CD4-positive, alpha-beta T cell (primary cell): ENCODE data around the gene CEP43. TPM values are rescaled to one million over a fixed set of nuclear protein-coding genes. Genes with fewer than 3 reads are reported as not detected.

Source experiments
- ATAC-seq: fragments of 200-7000 bp; cut with Tn5 transposase; one replicate; pipeline ENCODE4 v1.10.0; 2022; ENCODE audit warnings: mild to moderate bottlenecking; ENCODE audit not compliant: poor library complexity
- CTCF ChIA-PET: fragments of 350-600 bp; sonication (Branson Sonifier 250); formaldehyde crosslinking; loops from one replicate; lab custom pipeline; 2021; ENCODE audit warnings: antibody characterized with exemption, inconsistent platforms; lab: Charles Lee
- POLR2A ChIA-PET: fragments of 350-600 bp; sonication (Branson Sonifier 250); formaldehyde crosslinking; loops from one replicate; lab custom pipeline; 2021; ENCODE audit warnings: antibody characterized with exemption, inconsistent platforms; lab: Charles Lee
- DNase-seq, 14 experiments: peaks; one replicate each; pipeline ENCODE4 v3.0.0-alpha.2; 2013 to 2020; ENCODE audit warnings: mixed read lengths in 2 of 14
- H3K27ac ChIP-seq, 2 donors: one replicate each; pipeline versions ENCODE4 v1.5.1 to v1.7.0; 2013; ENCODE audit warnings: low read length in 2 of 2, low read depth in 1 of 2, mild to moderate bottlenecking in 1 of 2
- H3K27me3 ChIP-seq, 2 experiments: 1 replicate in 1 of 2; 2 replicates in 1 of 2; pipeline versions ENCODE4 v1.6.1 to v1.7.0; 2013; ENCODE audit warnings: low read length in 2 of 2, control low read depth in 1 of 2, mild to moderate bottlenecking in 1 of 2, moderate library complexity in 1 of 2; ENCODE audit not compliant: insufficient read depth in 2 of 2, control insufficient read depth in 1 of 2
- H3K36me3 ChIP-seq: one replicate; pipeline ENCODE4 v1.6.1; 2013; ENCODE audit warnings: low read length, control low read depth; ENCODE audit not compliant: insufficient read depth
- H3K4me1 ChIP-seq: one replicate; pipeline ENCODE4 v1.6.1; 2013; ENCODE audit warnings: low read length, control low read depth; ENCODE audit not compliant: insufficient read depth
- H3K4me3 ChIP-seq: one replicate; pipeline ENCODE4 v1.5.1; 2013; ENCODE audit warnings: mild to moderate bottlenecking, low read length, moderate library complexity
- H3K9me3 ChIP-seq, 2 experiments: 1 replicate in 1 of 2; 2 replicates in 1 of 2; pipeline versions ENCODE4 v1.6.1 to v1.7.0; 2013; ENCODE audit warnings: low read length in 2 of 2, mild to moderate bottlenecking in 2 of 2, control low read depth in 1 of 2, moderate library complexity in 1 of 2; ENCODE audit not compliant: control insufficient read depth in 1 of 2, insufficient read depth in 1 of 2
- H3K27ac Mint-ChIP-seq: one replicate; pipeline ENCODE4 v1.8.0; 2020; ENCODE audit warnings: mixed read lengths
- H3K27me3 Mint-ChIP-seq: one replicate; pipeline ENCODE4 v1.8.0; 2021; ENCODE audit warnings: mixed read lengths
- H3K36me3 Mint-ChIP-seq: one replicate; pipeline ENCODE4 v1.8.0; 2021; ENCODE audit warnings: low read depth, mixed read lengths
- H3K4me1 Mint-ChIP-seq: one replicate; pipeline ENCODE4 v1.8.0; 2021; ENCODE audit warnings: low read depth, mixed read lengths
- H3K4me3 Mint-ChIP-seq: one replicate; pipeline ENCODE4 v1.8.0; 2020; ENCODE audit warnings: mild to moderate bottlenecking, mixed read lengths
- H3K9me3 Mint-ChIP-seq: one replicate; pipeline ENCODE4 v1.8.0; 2020; ENCODE audit warnings: mixed read lengths
- CTCF ChIP-seq: fragments of 200-600 bp; IDR thresholded peaks from one replicate; pipeline ENCODE4 v1.8.0; 2022; ENCODE audit warnings: antibody characterized with exemption, mild to moderate bottlenecking
- intact Hi-C, 2 experiments: fragments of 100-400 bp; cut with DNase I in 1 of 2; cut with micrococcal nuclease in 1 of 2; formaldehyde crosslinking; loops; one replicate each; pipeline versions ENCODE4 v1.15.1 to v1.9.0; 2023 to 2025; cut with DNase I, micrococcal nuclease
- total RNA-seq, 174 experiments: library from RNA in 2 of 174; stranded (reverse) in 2 of 174; gene quantifications; one replicate each; pipeline ENCODE4 v1.2.3 and lab custom pipeline; 2021 to 2026

CEP43 gene
- total RNA-seq, 2 experiments from 2014 or later: 12.5 to 13.5 TPM

DNA sequence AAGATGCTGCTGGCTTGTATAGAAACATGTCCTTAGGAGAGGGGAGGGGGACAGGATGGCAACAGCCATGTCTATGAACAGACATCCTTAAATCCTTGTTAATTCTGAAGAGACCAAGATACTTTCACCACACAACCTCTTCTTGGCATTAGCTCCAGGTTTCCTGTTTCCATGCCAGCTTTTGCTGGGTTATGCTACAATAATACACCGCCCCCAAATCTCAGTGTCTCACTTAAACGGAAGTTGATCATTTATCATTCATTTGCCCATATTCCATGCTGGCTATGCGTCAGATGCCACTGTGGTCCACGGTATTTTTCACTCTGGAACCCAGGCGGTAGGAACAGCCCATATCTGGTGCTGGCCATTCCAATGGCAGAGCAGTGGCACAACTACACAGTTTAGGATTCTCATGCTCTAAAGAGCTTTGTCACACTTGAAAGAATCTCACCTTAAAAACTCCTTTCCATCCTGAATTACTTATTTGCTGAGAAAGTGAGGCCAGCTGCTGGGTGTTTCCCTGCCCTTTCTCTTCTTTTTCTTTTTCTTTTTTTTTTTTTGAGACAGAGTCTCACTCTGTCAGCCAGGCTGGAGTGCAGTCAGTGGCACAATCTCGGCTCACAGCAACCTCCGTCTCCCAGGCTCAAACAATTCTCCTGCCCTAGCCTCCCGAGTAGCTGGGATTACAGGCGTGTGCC is 39.1 kb upstream of the CEP43 start:
- DNase-seq (no peak), ATAC-seq (no peak)
- intact Hi-C loops: loop anchor here (2.0 to 10.0 kb wide), 4 partner anchors 17 to 865 kb away; partner anchors contain the start of genes AFDN (in 1 of the 2), CEP43 (in 1 of the 2) and RPS6KA2 (in 1 of the 2)
- Mint-ChIP-seq H3K27ac (peak overlapping the region; percentile 93), H3K9me3 (peaks cover 2% of the 10 kb centered on the region), H3K36me3 (peaks cover 13% of the 10 kb centered on the region), H3K4me1 (peaks cover 44% of the 10 kb centered on the region), H3K4me3 (peak overlapping the region; percentile 17), H3K27me3 (no peaks in the 10 kb centered on the region)
- Histone ChIP-seq H3K36me3 (no peaks in the 10 kb centered on the region), H3K4me1 (peaks cover 46% of the 10 kb centered on the region), H3K9me3 (peaks cover 0 to 29% of the 10 kb centered on the region in 2 experiments), H3K27ac (peak overlapping the region; percentile 86 to 94), H3K27me3 (no peaks in the 10 kb centered on the region), H3K4me3 (no peak overlapping the region)
- ChIA-PET CTCF (interaction anchor here (0.6 to 2.0 kb wide), 4 partner anchors 9 to 185 kb away, joined by 3 to 8 read pairs (median 4); no protein-coding TSS in a partner anchor), POLR2A (interaction anchor here (0.6 to 2.5 kb wide), 8 partner anchors 9 to 391 kb away, joined by 3 to 16 read pairs (median 4); partner anchors contain the start of gene CEP43)
- TF ChIP-seq CTCF: no peak

DNA sequence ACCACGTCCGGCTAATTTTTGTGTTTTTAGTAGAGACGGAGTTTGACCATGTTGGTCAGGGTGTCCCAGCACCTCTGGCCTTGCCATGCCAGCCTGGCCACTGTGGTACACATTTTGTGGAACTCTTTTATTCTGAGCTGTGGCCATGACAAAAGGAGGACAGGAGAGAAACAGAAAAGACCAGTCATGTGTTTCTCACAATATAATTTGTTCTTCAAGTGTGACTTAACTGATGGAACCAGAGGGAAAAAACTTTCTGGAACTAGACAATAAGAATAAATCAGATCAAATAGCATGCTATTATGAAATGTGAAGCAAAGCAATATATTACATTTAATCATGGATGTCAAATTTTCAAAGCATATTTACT is 38.6 kb upstream of the CEP43 start:
- intact Hi-C loops: no loop called here
- no peak for TF ChIP-seq CTCF
- H3K9me3 ChIP-seq: peaks cover 0 to 29% of the 10 kb centered on the region in 2 experiments
- H3K27me3 ChIP-seq: no peaks in the 10 kb centered on the region
- Mint-ChIP-seq H3K36me3 (peaks cover 8% of the 10 kb centered on the region), H3K9me3 (peaks cover 2% of the 10 kb centered on the region), H3K4me1 (peaks cover 39% of the 10 kb centered on the region), H3K4me3 (peak overlapping the region; percentile 17), H3K27ac (peak overlapping the region; percentile 93), H3K27me3 (no peaks in the 10 kb centered on the region)
- ChIA-PET CTCF (interaction anchor here (0.6 to 2.0 kb wide), 3 partner anchors 9 to 29 kb away, joined by 3 to 8 read pairs (median 6); no protein-coding TSS in a partner anchor), POLR2A (interaction anchor here (1.8 to 2.5 kb wide), 3 partner anchors 9 to 28 kb away, joined by 14 to 16 read pairs (median 15); no protein-coding TSS in a partner anchor)
- DNase-seq (no peak), ATAC-seq (no peak)
- peaks cover 41% of the 10 kb centered on the region for H3K4me1 ChIP-seq
- no peak overlapping the region for H3K4me3 ChIP-seq
- no peaks in the 10 kb centered on the region for H3K36me3 ChIP-seq
- no peak overlapping the region for H3K27ac ChIP-seq

DNA sequence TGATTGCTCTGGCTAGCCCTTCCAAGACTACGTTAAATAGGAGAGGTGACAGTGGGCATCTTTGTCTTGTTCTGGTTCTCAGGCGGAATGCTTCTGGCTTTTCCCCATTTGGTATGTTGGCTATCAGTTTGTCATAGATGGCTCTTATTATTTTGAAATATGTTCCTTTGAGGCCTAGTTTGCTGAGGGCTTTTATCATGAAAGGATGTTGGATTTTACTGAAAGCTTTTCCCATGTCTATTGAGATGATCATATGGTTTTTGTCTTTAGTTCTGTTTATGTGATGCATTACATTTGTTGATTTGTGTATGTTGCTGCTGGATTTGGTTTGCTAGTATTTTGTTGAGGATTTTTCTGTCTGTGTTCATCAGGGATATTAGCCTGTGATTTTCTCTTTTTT is 32.9 kb upstream of the CEP43 start:
- no peak for TF ChIP-seq CTCF
- H3K36me3 ChIP-seq: no peaks in the 10 kb centered on the region
- peaks cover 17% of the 10 kb centered on the region for H3K4me1 Mint-ChIP-seq
- no peaks in the 10 kb centered on the region for H3K27me3 ChIP-seq
- no peak overlapping the region for H3K27ac Mint-ChIP-seq
- no peak overlapping the region for H3K4me3 Mint-ChIP-seq
- no peak overlapping the region for H3K4me3 ChIP-seq
- ATAC-seq: no peak
- peaks cover 0 to 29% of the 10 kb centered on the region in 2 experiments for H3K9me3 ChIP-seq
- CTCF ChIA-PET: no interaction called here
- peaks cover 8% of the 10 kb centered on the region for H3K9me3 Mint-ChIP-seq
- H3K27ac ChIP-seq: no peak overlapping the region
- no peak for DNase-seq
- POLR2A ChIA-PET: interaction anchor here (0.8 kb wide), 1 partner anchor 10 kb away, joined by 3 read pairs; the partner anchor contains the start of gene RNASET2
- no peaks in the 10 kb centered on the region for H3K27me3 Mint-ChIP-seq
- H3K4me1 ChIP-seq: peaks cover 21% of the 10 kb centered on the region
- intact Hi-C loops: no loop called here
- no peaks in the 10 kb centered on the region for H3K36me3 Mint-ChIP-seq
